Body of pancreas (tissue), 4 donors: ENCODE measurements around the gene PTOV1.

Source experiments
- CTCF ChIP-seq, 7 experiments: fragments of 450-650 bp in 4 of 7; fragments of 200-600 bp in 3 of 7; sonication (generic) in 3 of 7; IDR thresholded peaks; one replicate each; pipeline ENCODE4 v1.5.1; 2016 to 2019; ENCODE audit warnings: antibody characterized with exemption in 7 of 7
- POLR2A ChIP-seq, 3 donors: fragments of 450-650 bp; IDR thresholded peaks; one replicate each; pipeline ENCODE4 v1.6.1; 2016; ENCODE audit warnings: antibody characterized with exemption in 3 of 3, mild to moderate bottlenecking in 2 of 3

GRCh38 chr19:49907745-49908446, 56.9 kb downstream of the PTOV1 start:
- TF ChIP-seq CTCF (IDR thresholded peaks at IDR 0.05) (no peak), POLR2A (IDR thresholded peaks at IDR 0.05) (no peak)
